Subcutaneous abdominal adipose tissue (tissue), 5 donors: ENCODE results near the gene DFFA.
"Not testable (repeated sequence)": the region's sequence is repeated elsewhere in the genome, so short reads cannot be mapped to it uniquely, and the experiment has no call there.

Experiments used
- H3K27ac ChIP-seq: one replicate; pipeline ENCODE4 v1.7.0; 2013; ENCODE audit warnings: low read depth, mild to moderate bottlenecking, inconsistent platforms, low read length, moderate library complexity
- H3K27me3 ChIP-seq, 5 donors: one replicate each; pipeline ENCODE4 v1.7.0; 2013; ENCODE audit warnings: low read length in 5 of 5, inconsistent platforms in 1 of 5; ENCODE audit not compliant: control insufficient read depth in 5 of 5, insufficient read depth in 4 of 5
- H3K36me3 ChIP-seq, 5 donors: one replicate each; pipeline ENCODE4 v1.7.0; 2013; ENCODE audit warnings: low read length in 5 of 5; ENCODE audit not compliant: control insufficient read depth in 5 of 5, insufficient read depth in 5 of 5
- H3K4me1 ChIP-seq, 5 donors: one replicate each; pipeline ENCODE4 v1.7.0; 2013; ENCODE audit warnings: low read length in 5 of 5, mild to moderate bottlenecking in 3 of 5, moderate library complexity in 1 of 5; ENCODE audit not compliant: control insufficient read depth in 5 of 5, insufficient read depth in 5 of 5
- H3K4me3 ChIP-seq, 5 donors: one replicate each; pipeline ENCODE4 v1.7.0; 2013; ENCODE audit warnings: low read length in 5 of 5, low read depth in 1 of 5
- H3K9ac ChIP-seq, 5 donors: one replicate each; pipeline ENCODE4 v1.7.0; 2013; ENCODE audit warnings: low read length in 5 of 5, mild to moderate bottlenecking in 4 of 5, moderate library complexity in 3 of 5
- H3K9me3 ChIP-seq, 5 donors: one replicate each; pipeline ENCODE4 v1.7.0; 2013; ENCODE audit warnings: low read length in 5 of 5; ENCODE audit not compliant: control insufficient read depth in 5 of 5
- donor health status: healthy.
- donor health status: healthy.
- donor health status: healthy.
- donor health status: healthy.
- donor health status: healthy.

The DFFA gene

GRCh38 chr1:10432910-10433700 lies 39.2 kb downstream of the DFFA start:
- no peaks in the 10 kb centered on the region for H3K36me3 ChIP-seq
- no peaks in the 10 kb centered on the region for H3K27me3 ChIP-seq
- no peak overlapping the region for H3K4me3 ChIP-seq
- H3K4me1 ChIP-seq: peaks cover 6 to 23% (median 17%) of the 10 kb centered on the region in 5 donors
- H3K9ac ChIP-seq: no peak overlapping the region
- no peak overlapping the region for H3K27ac ChIP-seq
- no peaks in the 10 kb centered on the region for H3K9me3 ChIP-seq

- no peaks in the 10 kb centered on the region for H3K27me3 ChIP-seq
- peak overlapping the region; percentile 79 to 95 (median 90) for H3K4me3 ChIP-seq
- peak overlapping the region; percentile 44 to 92 (median 83) for H3K9ac ChIP-seq
- H3K4me1 ChIP-seq: peaks cover 6 to 26% (median 21%) of the 10 kb centered on the region in 5 donors
- H3K9me3 ChIP-seq: no peaks in the 10 kb centered on the region
- peak overlapping the region; percentile 37 for H3K27ac ChIP-seq
- no peaks in the 10 kb centered on the region for H3K36me3 ChIP-seq
Measured at GRCh38 chr1:10431070-10431730, 41.1 kb downstream of the DFFA start.

- peaks cover 6 to 26% (median 21%) of the 10 kb centered on the region in 5 donors for H3K4me1 ChIP-seq
- peak within 1 kb of the TSS; percentile 37 for H3K27ac ChIP-seq
- no peaks in the 10 kb centered on the region for H3K9me3 ChIP-seq
- H3K27me3 ChIP-seq: no peaks in the 10 kb centered on the region
- peak within 1 kb of the TSS; percentile 44 to 92 (median 83) for H3K9ac ChIP-seq
- H3K36me3 ChIP-seq: no peaks in the 10 kb centered on the region
- H3K4me3 ChIP-seq: peak within 1 kb of the TSS; percentile 79 to 95 (median 90)
Measured at GRCh38 chr1:10430216-10431069, 41.9 kb downstream of the DFFA start, which contains the start of gene CENPS. Gene CENPS, plus strand, starts transcription at chr1:10430433. Its CDS starts 85 bp downstream, at chr1:10430518.

- Histone ChIP-seq H3K9me3 (no peaks in the 10 kb centered on the region), H3K4me3 (peak overlapping the region; percentile 79 to 95 (median 90)), H3K4me1 (peaks cover 6 to 26% (median 21%) of the 10 kb centered on the region in 5 donors), H3K9ac (peak overlapping the region in 3 of 5 donors; percentile 30 to 72 (median 54)), H3K36me3 (no peaks in the 10 kb centered on the region), H3K27me3 (no peaks in the 10 kb centered on the region), H3K27ac (peak overlapping the region; percentile 37)
Measured at GRCh38 chr1:10429868-10430215, 42.5 kb downstream of the DFFA start.

- Histone ChIP-seq H3K9me3 (no peaks in the 10 kb centered on the region), H3K4me1 (peaks cover 8 to 29% (median 27%) of the 10 kb centered on the region in 5 donors), H3K9ac (no peak overlapping the region)
Measured at GRCh38 chr1:10428984-10429383, 43.3 kb downstream of the DFFA start.

GRCh38 chr1:10426535-10426848 lies 45.8 kb downstream of the DFFA start:
- H3K36me3 ChIP-seq, H3K27me3 ChIP-seq, H3K27ac ChIP-seq, H3K4me3 ChIP-seq, H3K9me3 ChIP-seq, H3K9ac ChIP-seq: not testable (repeated sequence)
- peaks cover 8 to 32% (median 27%) of the 10 kb centered on the region in 5 donors for H3K4me1 ChIP-seq

More at GRCh38 chr1:10428984-10429383, 43.3 kb downstream of the DFFA start:
- Histone ChIP-seq H3K27ac (no peak overlapping the region), H3K36me3 (no peaks in the 10 kb centered on the region), H3K4me3 (no peak overlapping the region), H3K27me3 (no peaks in the 10 kb centered on the region)

- H3K4me3 ChIP-seq, H3K27me3 ChIP-seq, H3K36me3 ChIP-seq, H3K9ac ChIP-seq, H3K9me3 ChIP-seq, H3K27ac ChIP-seq: not testable (repeated sequence)
- H3K4me1 ChIP-seq: peaks cover 6 to 27% (median 22%) of the 10 kb centered on the region in 5 donors
Measured at GRCh38 chr1:10425826-10426534, 46.3 kb downstream of the DFFA start.

- Histone ChIP-seq H3K4me1 (peaks cover 1 to 27% (median 20%) of the 10 kb centered on the region in 5 donors), H3K36me3 (peaks cover 0 to 17% (median 9%) of the 10 kb centered on the region in 5 donors), H3K9ac (peak overlapping the region in 1 of 5 donors; percentile 20), H3K4me3 (no peak overlapping the region), H3K9me3 (no peaks in the 10 kb centered on the region), H3K27ac (no peak overlapping the region), H3K27me3 (no peaks in the 10 kb centered on the region)
Measured at GRCh38 chr1:10424651-10425050, 47.7 kb downstream of the DFFA start.

- Histone ChIP-seq H3K27me3 (no peaks in the 10 kb centered on the region), H3K9me3 (no peaks in the 10 kb centered on the region), H3K27ac (no peak overlapping the region), H3K36me3 (peaks cover 0 to 24% (median 15%) of the 10 kb centered on the region in 5 donors), H3K4me3 (no peak overlapping the region), H3K9ac (peak overlapping the region in 1 of 5 donors; percentile 20), H3K4me1 (peaks cover 0 to 30% (median 20%) of the 10 kb centered on the region in 5 donors)
Measured at GRCh38 chr1:10424034-10424433, 48.3 kb downstream of the DFFA start.
